Hepatocyte (in vitro differentiated cells): ENCODE results near the gene SH3TC1. TPM values are rescaled to one million over a fixed set of nuclear protein-coding genes. Genes with fewer than 3 reads are reported as not detected.

ENCODE experiments used
- DNase-seq: peaks from one replicate; pipeline ENCODE4 v3.0.0-alpha.2; 2016; ENCODE audit warnings: low spot score
- H2AFZ ChIP-seq: fragments of 200-600 bp; sonication (generic); 2 replicates; pipeline ENCODE4 v1.6.0; 2016; ENCODE audit warnings: antibody characterized with exemption, mild to moderate bottlenecking
- H3K27ac ChIP-seq: fragments of 200-600 bp; sonication (generic); 2 replicates; pipeline ENCODE4 v1.5.1; 2016; ENCODE audit warnings: mild to moderate bottlenecking
- H3K27me3 ChIP-seq: fragments of 200-600 bp; sonication (generic); 2 replicates; pipeline ENCODE4 v1.6.1; 2016
- H3K36me3 ChIP-seq: fragments of 200-600 bp; sonication (generic); replicated peaks from 2 replicates; pipeline ENCODE4 v1.5.1; 2016; ENCODE audit warnings: low read depth; ENCODE audit not compliant: insufficient read depth
- H3K4me1 ChIP-seq: fragments of 200-600 bp; sonication (generic); 2 replicates; pipeline ENCODE4 v1.5.1; 2016; ENCODE audit warnings: mild to moderate bottlenecking, moderate library complexity; ENCODE audit not compliant: insufficient read depth
- H3K4me2 ChIP-seq: fragments of 200-600 bp; sonication (generic); 2 replicates; pipeline ENCODE4 v1.6.0; 2016
- H3K4me3 ChIP-seq: fragments of 200-600 bp; sonication (generic); 2 replicates; pipeline ENCODE4 v1.5.1; 2016; ENCODE audit warnings: mild to moderate bottlenecking
- H3K79me2 ChIP-seq: fragments of 200-600 bp; sonication (generic); 2 replicates; pipeline ENCODE4 v1.6.0; 2017; ENCODE audit warnings: mild to moderate bottlenecking
- H3K9me2 ChIP-seq: fragments of 200-600 bp; sonication (generic); replicated peaks from 2 replicates; pipeline ENCODE4 v1.6.0; 2017; ENCODE audit warnings: mild to moderate bottlenecking; ENCODE audit not compliant: insufficient read depth
- H3K9me3 ChIP-seq: fragments of 200-600 bp; sonication (generic); 2 replicates; pipeline ENCODE4 v1.5.1; 2016; ENCODE audit warnings: low read depth, mild to moderate bottlenecking
- H4K20me1 ChIP-seq: fragments of 200-600 bp; sonication (generic); 2 replicates; pipeline ENCODE4 v1.6.0; 2016; ENCODE audit warnings: mild to moderate bottlenecking; ENCODE audit not compliant: insufficient read depth, poor library complexity, severe bottlenecking
- CTCF ChIP-seq: fragments of 200-600 bp; sonication (generic); IDR thresholded peaks from 2 replicates; pipeline ENCODE4 v1.5.1; 2016; ENCODE audit warnings: antibody characterized with exemption, mild to moderate bottlenecking; ENCODE audit not compliant: poor library complexity
- EZH2 ChIP-seq: fragments of 200-600 bp; sonication (generic); IDR thresholded peaks from 2 replicates; pipeline ENCODE4 v1.6.1; 2016; ENCODE audit warnings: antibody characterized with exemption, mild to moderate bottlenecking, borderline replicate concordance
- EZH2phosphoT487 ChIP-seq: fragments of 200-600 bp; sonication (generic); IDR thresholded peaks from one replicate; pipeline ENCODE4 v1.6.1; 2018; ENCODE audit warnings: antibody characterized with exemption, mild to moderate bottlenecking, low read depth, moderate library complexity; ENCODE audit not compliant: unreplicated experiment, severe bottlenecking
- WGBS: methylation state at CpG from one replicate; pipeline ENCODE4 v1.1.6; 2016; ENCODE audit warnings: low lambda C conversion rate; ENCODE audit errors: missing lambda C conversion rate; 5-methylcytosine and 5-hydroxymethylcytosine counted together
- polyA plus RNA-seq: library from polyadenylated mRNA; unstranded; fragments of >200 nt; fragmentation: Nextera tagmentation; extraction: Ambion mirVana; gene quantifications from 2 replicates; pipeline ENCODE4 v1.2.1, GENCODE V29; 2016
- total RNA-seq: library from RNA; depleted of rRNA; stranded (reverse); fragments of >200 nt; gene quantifications from 2 replicates; pipeline ENCODE4 v1.2.3, GENCODE V29; 2014

SH3TC1 gene
- total and polyA plus RNA-seq, 2 experiments from 2014 or later, result 30.3 to 35.4 TPM

- Histone ChIP-seq H3K4me2 (no peak overlapping the region), H3K4me1 (peaks cover 4% of the 10 kb centered on the region), H3K36me3 (no peaks in the 10 kb centered on the region), H2AFZ (no peak overlapping the region), H3K9me3 (no peaks in the 10 kb centered on the region), H3K27me3 (no peaks in the 10 kb centered on the region), H4K20me1 (no peaks in the 10 kb centered on the region), H3K4me3 (no peak overlapping the region), H3K27ac (no peak overlapping the region), H3K9me2 (no peaks in the 10 kb centered on the region), H3K79me2 (no peaks in the 10 kb centered on the region)
- DNase-seq, result no peak
- TF ChIP-seq CTCF (no peak), EZH2phosphoT487 (no peak), EZH2 (no peak)
- WGBS, result 90% methylated on average over 6 of the region's 6 CpGs
Observed at GRCh38 chr4:8175686-8176085, 23.4 kb upstream of the SH3TC1 start.

- no peak overlapping the region for H3K27ac ChIP-seq
- H3K9me3 ChIP-seq, result no peaks in the 10 kb centered on the region
- no peak overlapping the region for H3K4me2 ChIP-seq
- no peaks in the 10 kb centered on the region for H3K27me3 ChIP-seq
- DNase-seq, result peak; percentile 81
- H3K9me2 ChIP-seq, result no peaks in the 10 kb centered on the region
- no peak overlapping the region for H2AFZ ChIP-seq
- H3K36me3 ChIP-seq, result no peaks in the 10 kb centered on the region
- 29% methylated on average over 17 of the region's 17 CpGs for WGBS
- H3K4me1 ChIP-seq, result peaks cover 10% of the 10 kb centered on the region
- no peaks in the 10 kb centered on the region for H3K79me2 ChIP-seq
- no peak overlapping the region for H3K4me3 ChIP-seq
- TF ChIP-seq EZH2phosphoT487, result no peak
- TF ChIP-seq CTCF, result peak; percentile 74
- H4K20me1 ChIP-seq, result no peaks in the 10 kb centered on the region
Observed at GRCh38 chr4:8176547-8177399, 22.3 kb upstream of the SH3TC1 start.

DNA sequence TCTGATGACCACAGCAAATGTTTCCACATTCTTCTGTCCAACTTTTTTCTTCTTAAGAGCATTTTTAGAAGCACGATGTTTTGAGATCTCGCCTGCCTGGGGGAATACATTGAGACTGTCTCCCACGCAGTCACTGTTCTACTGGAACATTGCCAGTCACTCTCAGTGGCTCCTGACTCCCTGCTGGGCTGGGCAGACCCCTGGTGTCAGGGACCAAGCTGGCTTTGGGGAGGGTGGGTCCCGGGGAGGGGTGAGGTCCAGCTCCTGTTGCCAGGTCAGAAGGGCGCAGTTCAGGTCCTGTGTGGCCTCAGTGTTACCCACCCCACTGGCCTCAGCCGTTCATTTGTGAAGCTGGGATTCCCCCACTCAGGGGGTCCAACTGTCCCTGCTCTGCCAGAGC, 21.5 kb upstream of the SH3TC1 start:
- no peaks in the 10 kb centered on the region for H3K9me2 ChIP-seq
- H3K4me1 ChIP-seq, result peaks cover 17% of the 10 kb centered on the region
- no peaks in the 10 kb centered on the region for H4K20me1 ChIP-seq
- H3K36me3 ChIP-seq, result no peaks in the 10 kb centered on the region
- H3K27ac ChIP-seq, result no peak overlapping the region
- DNase-seq, result no peak
- no peak overlapping the region for H2AFZ ChIP-seq
- H3K79me2 ChIP-seq, result no peaks in the 10 kb centered on the region
- TF ChIP-seq CTCF (no peak), EZH2 (no peak), EZH2phosphoT487 (no peak)
- no peak overlapping the region for H3K4me3 ChIP-seq
- H3K4me2 ChIP-seq, result no peak overlapping the region
- no peaks in the 10 kb centered on the region for H3K27me3 ChIP-seq
- WGBS, result 60% methylated on average over 4 of the region's 6 CpGs
- H3K9me3 ChIP-seq, result no peaks in the 10 kb centered on the region
